Amniotic stem cell (primary cell): ENCODE results near the gene PDCD2L.
"Not testable (repeated sequence)": the region's sequence is repeated elsewhere in the genome, so short reads cannot be mapped to it uniquely, and the experiment has no call there.

Source experiments
- DNase-seq: peaks from one replicate; lab custom pipeline; 2025; lab: John Stamatoyannopoulos, UW

PDCD2L gene

GRCh38 chr19:34411216-34411615 is 7.0 kb downstream of the PDCD2L start:
- DNase-seq = no peak

- DNase-seq = no peak
Observed at GRCh38 chr19:34416021-34416545, 11.9 kb downstream of the PDCD2L start.

GRCh38 chr19:34418300-34418699 is 14.1 kb downstream of the PDCD2L start:
- DNase-seq = no peak

GRCh38 chr19:34426096-34426661 is 22.0 kb downstream of the PDCD2L start:
- no peak for DNase-seq

GRCh38 chr19:34428549-34429285 is 24.5 kb downstream of the PDCD2L start:
- DNase-seq = no peak

GRCh38 chr19:34429553-34429952 is 25.4 kb downstream of the PDCD2L start:
- no peak for DNase-seq

GRCh38 chr19:34430738-34431625 is 26.8 kb downstream of the PDCD2L start:
- no peak for DNase-seq

- DNase-seq = no peak
Observed at GRCh38 chr19:34431681-34432402, 27.6 kb downstream of the PDCD2L start.

GRCh38 chr19:34432797-34433196 is 28.6 kb downstream of the PDCD2L start:
- no peak for DNase-seq

- no peak for DNase-seq
Observed at GRCh38 chr19:34436716-34437115, 32.5 kb downstream of the PDCD2L start.

- DNase-seq = no peak
Observed at GRCh38 chr19:34448191-34448590, 44.0 kb downstream of the PDCD2L start.

GRCh38 chr19:34452723-34453122 is 48.5 kb downstream of the PDCD2L start:
- DNase-seq = no peak

- DNase-seq = no peak
Observed at GRCh38 chr19:34454091-34454490, 49.9 kb downstream of the PDCD2L start.

- no peak for DNase-seq
Observed at GRCh38 chr19:34454685-34455084, 50.5 kb downstream of the PDCD2L start.

GRCh38 chr19:34455783-34456480 is 51.7 kb downstream of the PDCD2L start:
- not testable (repeated sequence) for DNase-seq

- no peak for DNase-seq
Observed at GRCh38 chr19:34457446-34457845, 53.2 kb downstream of the PDCD2L start.

- no peak for DNase-seq
Observed at GRCh38 chr19:34458677-34459076, 54.5 kb downstream of the PDCD2L start.

- DNase-seq = no peak
Observed at GRCh38 chr19:34459614-34460013, 55.4 kb downstream of the PDCD2L start.

- no peak for DNase-seq
Observed at GRCh38 chr19:34461375-34462100, 57.3 kb downstream of the PDCD2L start.

GRCh38 chr19:34464785-34465184 is 60.6 kb downstream of the PDCD2L start:
- not testable (repeated sequence) for DNase-seq

GRCh38 chr19:34468409-34468808 is 64.2 kb downstream of the PDCD2L start:
- DNase-seq = no peak
